Breast epithelium (tissue), 4 donors: Measurements from ENCODE around the gene FOSL1. TPM values are rescaled to one million over a fixed set of nuclear protein-coding genes. Genes with fewer than 3 reads are reported as not detected.

ENCODE experiments used
- DNase-seq, 2 donors: peaks; one replicate each; pipeline ENCODE4 v3.0.0-alpha.2; 2019; ENCODE audit warnings: low spot score in 2 of 2
- H3K27ac ChIP-seq, 2 donors: fragments of 200-600 bp; sonication (generic) in 1 of 2; one replicate each; pipeline ENCODE4 v1.5.1; 2016 to 2019; ENCODE audit warnings: mild to moderate bottlenecking in 1 of 2
- H3K27me3 ChIP-seq, 2 donors: fragments of 200-600 bp; sonication (generic) in 1 of 2; one replicate each; pipeline versions ENCODE4 v1.5.1 to v1.6.0; 2017 to 2019; ENCODE audit warnings: control low read depth in 1 of 2, mild to moderate bottlenecking in 1 of 2
- H3K36me3 ChIP-seq: fragments of 200-600 bp; one replicate; pipeline ENCODE4 v1.5.1; 2019
- H3K4me1 ChIP-seq, 2 donors: fragments of 200-600 bp; sonication (generic); one replicate each; pipeline ENCODE4 v1.5.1; 2016 to 2019; ENCODE audit warnings: control low read depth in 1 of 2
- H3K4me3 ChIP-seq, 3 donors: fragments of 200-600 bp; sonication (generic); 1 replicate in 2 of 3; 2 replicates in 1 of 3; pipeline ENCODE4 v1.5.1; 2016 to 2019; ENCODE audit warnings: mild to moderate bottlenecking in 3 of 3, moderate library complexity in 2 of 3
- H3K9me3 ChIP-seq, 2 donors: fragments of 200-600 bp; sonication (generic) in 1 of 2; one replicate each; pipeline ENCODE4 v1.5.1; 2016 to 2019; ENCODE audit warnings: control low read depth in 1 of 2
- CTCF ChIP-seq, 3 donors: fragments of 450-650 bp; IDR thresholded peaks; one replicate each; pipeline ENCODE4 v1.5.1; 2016 to 2017; ENCODE audit warnings: antibody characterized with exemption in 3 of 3, mild to moderate bottlenecking in 3 of 3, moderate library complexity in 3 of 3
- POLR2A ChIP-seq: fragments of 450-650 bp; IDR thresholded peaks from one replicate; pipeline ENCODE4 v1.6.1; 2016; ENCODE audit warnings: antibody characterized with exemption, mild to moderate bottlenecking, moderate library complexity
- POLR2AphosphoS5 ChIP-seq, 3 donors: sonication (generic); formaldehyde crosslinking; IDR thresholded peaks; one replicate each; pipeline ENCODE4 v1.6.1; 2017; ENCODE audit warnings: antibody characterized with exemption in 3 of 3
- intact Hi-C: fragments of 100-400 bp; cut with DNase I; formaldehyde crosslinking; loops from one replicate; pipeline ENCODE4 v1.15.1; 2023; ENCODE audit warnings: low total_unique reads
- total RNA-seq, 3 donors: library from RNA; depleted of rRNA; stranded (reverse); fragments of >200 nt; gene quantifications; one replicate each; pipeline ENCODE4 v1.1.0, GENCODE V29; 2016

FOSL1 gene
- total RNA-seq, 3 donors from 2014 or later, result 2.4 to 17.0 (median 7.2) TPM

- TF ChIP-seq CTCF (IDR thresholded peaks at IDR 0.05) (no peak), POLR2A (no peak), POLR2AphosphoS5 (IDR thresholded peaks at IDR 0.05) (no peak)
- Histone ChIP-seq H3K4me1 (no peaks in the 10 kb centered on the region), H3K36me3 (no peaks in the 10 kb centered on the region), H3K27me3 (no peaks in the 10 kb centered on the region), H3K27ac (no peak overlapping the region), H3K9me3 (no peaks in the 10 kb centered on the region), H3K4me3 (no peak overlapping the region)
- intact Hi-C loops, result no loop called here
- no peak for DNase-seq
Observed at GRCh38 chr11:65844231-65844872, 55.8 kb downstream of the FOSL1 start.

- intact Hi-C loops, result no loop called here
- TF ChIP-seq POLR2A, result no peak
- TF ChIP-seq POLR2AphosphoS5 (IDR thresholded peaks at IDR 0.05), result no peak
- TF ChIP-seq CTCF (IDR thresholded peaks at IDR 0.05), result no peak
- H3K27me3 ChIP-seq, result no peaks in the 10 kb centered on the region
- H3K27ac ChIP-seq, result no peak overlapping the region
- no peaks in the 10 kb centered on the region for H3K4me1 ChIP-seq
- DNase-seq, result no peak
- no peaks in the 10 kb centered on the region for H3K9me3 ChIP-seq
- H3K36me3 ChIP-seq, result no peaks in the 10 kb centered on the region
- H3K4me3 ChIP-seq, result no peak overlapping the region
Observed at GRCh38 chr11:65843811-65844210, 56.4 kb downstream of the FOSL1 start.

DNA sequence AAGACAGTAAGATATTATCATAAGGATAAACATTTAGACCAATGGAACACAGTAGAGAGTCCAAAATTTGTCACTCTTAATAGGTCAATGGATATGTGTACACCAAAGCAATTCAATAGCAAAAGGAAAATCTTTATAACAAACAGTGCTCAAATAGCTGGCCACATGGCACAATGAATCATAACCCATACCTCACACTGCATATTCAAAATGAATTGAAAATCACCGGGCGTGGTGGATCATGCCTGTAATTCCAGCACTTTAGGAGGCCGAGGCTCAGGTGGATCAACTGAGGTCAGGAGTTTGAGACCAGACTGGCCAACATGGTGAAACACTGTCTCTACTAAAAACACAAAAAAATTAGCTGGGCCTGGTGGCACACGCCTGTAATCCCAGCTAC, 58.0 kb downstream of the FOSL1 start:
- TF ChIP-seq POLR2A (no peak), CTCF (IDR thresholded peaks at IDR 0.05) (no peak), POLR2AphosphoS5 (IDR thresholded peaks at IDR 0.05) (no peak)
- no peak for DNase-seq
- Histone ChIP-seq H3K4me1 (no peaks in the 10 kb centered on the region), H3K36me3 (no peaks in the 10 kb centered on the region), H3K27ac (no peak overlapping the region), H3K27me3 (no peaks in the 10 kb centered on the region), H3K9me3 (no peaks in the 10 kb centered on the region), H3K4me3 (no peak overlapping the region)
- intact Hi-C loops, result no loop called here

Other genes with a start within 250 kb of the FOSL1 start
- 10 to 100 TPM; 45.0 to 57.7 (median 46.2) TPM for gene RELA, start 237.5 kb downstream of the FOSL1 start, total RNA-seq
- gene KAT5, start 188.1 kb downstream of the FOSL1 start, total RNA-seq, result 10 to 100 TPM; 50.1 to 66.7 (median 61.3) TPM
- 100 to 1,000 TPM in 1 of 3 donors, 10 to 100 TPM in 2; 89.1 to 110 (median 99.8) TPM for gene RNASEH2C, start 179.6 kb downstream of the FOSL1 start, total RNA-seq
- gene AP5B1, start 119.4 kb downstream of the FOSL1 start, total RNA-seq, result 10 to 100 TPM; 15.5 to 19.3 (median 17.6) TPM
- gene OVOL1, start 113.3 kb downstream of the FOSL1 start, total RNA-seq, result 1 to 10 TPM in 2 of 3 donors, not detected in 1; 3.6 to 5.1 TPM
- 1 to 10 TPM in 1 of 3 donors, under 1 TPM in 2; 0.15 to 2.3 (median 0.48) TPM for gene SNX32, start 66.4 kb downstream of the FOSL1 start, total RNA-seq
- 100 to 1,000 TPM; 407 to 564 (median 453) TPM for gene CFL1, start 42.2 kb downstream of the FOSL1 start, total RNA-seq
- 10 to 100 TPM; 29.8 to 44.6 (median 42.9) TPM for gene MUS81, start 40.0 kb downstream of the FOSL1 start, total RNA-seq
- gene EFEMP2, start 27.6 kb downstream of the FOSL1 start, total RNA-seq, result 10 to 100 TPM; 34.5 to 75.0 (median 57.0) TPM
- gene CTSW, start 20.6 kb downstream of the FOSL1 start, total RNA-seq, result 1 to 10 TPM; 1.6 to 4.0 (median 1.9) TPM
- 10 to 100 TPM; 51.2 to 68.5 (median 51.7) TPM for gene FIBP, start 11.9 kb downstream of the FOSL1 start, total RNA-seq
- gene CCDC85B, start 9.7 kb downstream of the FOSL1 start, total RNA-seq, result 10 to 100 TPM; 30.3 to 91.1 (median 41.9) TPM
- gene C11orf68, start 18.7 kb upstream of the FOSL1 start, total RNA-seq, result 10 to 100 TPM; 16.7 to 20.3 (median 19.7) TPM
- gene DRAP1, start 19.0 kb upstream of the FOSL1 start, total RNA-seq, result 10 to 100 TPM; 50.1 to 64.5 (median 51.5) TPM
- not detected for gene TSGA10IP, start 45.1 kb upstream of the FOSL1 start, total RNA-seq
- 10 to 100 TPM; 55.2 to 68.5 (median 55.9) TPM for gene SART1, start 61.3 kb upstream of the FOSL1 start, total RNA-seq
- gene EIF1AD, start 101.8 kb upstream of the FOSL1 start, total RNA-seq, result 10 to 100 TPM; 31.0 to 33.1 (median 31.0) TPM
- 10 to 100 TPM; 15.7 to 42.0 (median 37.4) TPM for gene BANF1, start 102.1 kb upstream of the FOSL1 start, total RNA-seq
- gene CST6, start 111.6 kb upstream of the FOSL1 start, total RNA-seq, result under 1 TPM in 2 of 3 donors, not detected in 1; 0.59 to 0.98 TPM
- 1 to 10 TPM in 1 of 3 donors, under 1 TPM in 1, not detected in 1; 0.32 to 1.3 TPM for gene CATSPER1, start 126.1 kb upstream of the FOSL1 start, total RNA-seq
- under 1 TPM in 1 of 3 donors, not detected in 2; 0.29 TPM for gene GAL3ST3, start 148.8 kb upstream of the FOSL1 start, total RNA-seq
- gene SF3B2, start 152.0 kb upstream of the FOSL1 start, total RNA-seq, result 100 to 1,000 TPM; 144 to 163 (median 154) TPM
- gene PACS1, start 169.9 kb upstream of the FOSL1 start, total RNA-seq, result 10 to 100 TPM; 37.9 to 40.6 (median 38.6) TPM